ENCODE results near the gene COQ7.

The COQ7 gene

GRCh38 chr16:19092653-19093410, 25.4 kb downstream of the COQ7 start:
- no peaks in the 10 kb centered on the region for H3K36me3 ChIP-seq
- TF ChIP-seq, protein P1, sequence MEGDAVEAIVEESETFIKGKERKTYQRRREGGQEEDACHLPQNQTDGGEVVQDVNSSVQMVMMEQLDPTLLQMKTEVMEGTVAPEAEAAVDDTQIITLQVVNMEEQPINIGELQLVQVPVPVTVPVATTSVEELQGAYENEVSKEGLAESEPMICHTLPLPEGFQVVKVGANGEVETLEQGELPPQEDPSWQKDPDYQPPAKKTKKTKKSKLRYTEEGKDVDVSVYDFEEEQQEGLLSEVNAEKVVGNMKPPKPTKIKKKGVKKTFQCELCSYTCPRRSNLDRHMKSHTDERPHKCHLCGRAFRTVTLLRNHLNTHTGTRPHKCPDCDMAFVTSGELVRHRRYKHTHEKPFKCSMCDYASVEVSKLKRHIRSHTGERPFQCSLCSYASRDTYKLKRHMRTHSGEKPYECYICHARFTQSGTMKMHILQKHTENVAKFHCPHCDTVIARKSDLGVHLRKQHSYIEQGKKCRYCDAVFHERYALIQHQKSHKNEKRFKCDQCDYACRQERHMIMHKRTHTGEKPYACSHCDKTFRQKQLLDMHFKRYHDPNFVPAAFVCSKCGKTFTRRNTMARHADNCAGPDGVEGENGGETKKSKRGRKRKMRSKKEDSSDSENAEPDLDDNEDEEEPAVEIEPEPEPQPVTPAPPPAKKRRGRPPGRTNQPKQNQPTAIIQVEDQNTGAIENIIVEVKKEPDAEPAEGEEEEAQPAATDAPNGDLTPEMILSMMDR (IDR thresholded peaks at IDR 0.05): no peak
- no peaks in the 10 kb centered on the region for H3K4me1 ChIP-seq (ENCODE audit: control insufficient read depth in 1 of 2, insufficient read depth in 1 of 2, low read depth in 1 of 2, low read length in 1 of 2)
- H3K9me3 ChIP-seq: no peaks in the 10 kb centered on the region
- H3K27me3 ChIP-seq: no peaks in the 10 kb centered on the region
- H3K4me3 ChIP-seq (ENCODE audit: low read depth in 1 of 2, low read length in 1 of 2): no peak overlapping the region
- no peak overlapping the region for H3K27ac ChIP-seq

DNA sequence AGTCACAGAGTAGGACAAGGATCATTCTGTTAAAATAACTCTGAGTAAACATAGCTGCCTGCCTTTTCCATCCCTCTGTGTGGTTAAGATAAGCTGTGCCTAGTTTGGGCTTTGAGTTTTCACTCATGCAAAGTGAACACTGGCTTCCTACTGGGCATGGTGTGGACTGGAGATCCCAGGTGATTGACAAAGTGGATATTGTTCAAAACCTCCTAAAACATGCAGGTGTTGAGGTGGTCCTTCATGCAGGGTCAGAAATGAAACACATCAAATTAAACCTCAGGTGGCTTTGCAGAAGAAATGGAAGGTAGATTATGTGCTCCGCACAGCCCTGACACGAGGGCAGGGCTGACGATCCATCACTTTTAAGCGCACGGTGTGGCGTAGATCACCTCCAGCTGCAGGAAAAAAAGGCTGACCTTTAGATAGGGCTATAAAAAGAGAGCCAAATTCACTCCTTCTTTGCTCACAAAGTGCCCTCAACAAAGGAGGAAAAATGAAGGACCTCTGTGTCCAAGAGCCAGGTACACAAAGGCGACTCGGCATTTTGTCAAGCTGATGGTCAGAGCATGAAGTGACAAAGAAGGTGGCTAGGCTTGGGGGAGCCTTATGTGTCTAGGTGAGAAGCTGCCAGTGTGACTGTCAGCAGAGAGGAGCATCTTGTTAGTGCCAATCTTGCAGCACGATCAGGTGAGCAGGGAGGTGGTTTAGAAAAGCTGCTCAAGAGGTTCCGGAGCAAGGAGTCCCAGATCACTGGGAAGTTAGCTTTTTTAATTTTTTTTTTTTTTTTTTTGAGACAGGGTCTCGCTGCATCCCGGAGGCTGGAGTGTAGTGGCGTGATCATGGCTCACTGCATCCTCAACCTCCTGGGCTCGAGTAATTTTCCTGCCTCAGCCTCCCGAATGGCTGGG, 26.5 kb downstream of the COQ7 start:
- Histone ChIP-seq H3K27me3 (no peaks in the 10 kb centered on the region), H3K27ac (no peak overlapping the region), H3K4me3 (ENCODE audit: low read depth in 1 of 2, low read length in 1 of 2) (no peak overlapping the region), H3K9me3 (no peaks in the 10 kb centered on the region), H3K4me1 (ENCODE audit: control insufficient read depth in 1 of 2, insufficient read depth in 1 of 2, low read depth in 1 of 2, low read length in 1 of 2) (no peaks in the 10 kb centered on the region), H3K36me3 (no peaks in the 10 kb centered on the region)
- TF ChIP-seq, protein P1 (IDR thresholded peaks at IDR 0.05): no peak

DNA sequence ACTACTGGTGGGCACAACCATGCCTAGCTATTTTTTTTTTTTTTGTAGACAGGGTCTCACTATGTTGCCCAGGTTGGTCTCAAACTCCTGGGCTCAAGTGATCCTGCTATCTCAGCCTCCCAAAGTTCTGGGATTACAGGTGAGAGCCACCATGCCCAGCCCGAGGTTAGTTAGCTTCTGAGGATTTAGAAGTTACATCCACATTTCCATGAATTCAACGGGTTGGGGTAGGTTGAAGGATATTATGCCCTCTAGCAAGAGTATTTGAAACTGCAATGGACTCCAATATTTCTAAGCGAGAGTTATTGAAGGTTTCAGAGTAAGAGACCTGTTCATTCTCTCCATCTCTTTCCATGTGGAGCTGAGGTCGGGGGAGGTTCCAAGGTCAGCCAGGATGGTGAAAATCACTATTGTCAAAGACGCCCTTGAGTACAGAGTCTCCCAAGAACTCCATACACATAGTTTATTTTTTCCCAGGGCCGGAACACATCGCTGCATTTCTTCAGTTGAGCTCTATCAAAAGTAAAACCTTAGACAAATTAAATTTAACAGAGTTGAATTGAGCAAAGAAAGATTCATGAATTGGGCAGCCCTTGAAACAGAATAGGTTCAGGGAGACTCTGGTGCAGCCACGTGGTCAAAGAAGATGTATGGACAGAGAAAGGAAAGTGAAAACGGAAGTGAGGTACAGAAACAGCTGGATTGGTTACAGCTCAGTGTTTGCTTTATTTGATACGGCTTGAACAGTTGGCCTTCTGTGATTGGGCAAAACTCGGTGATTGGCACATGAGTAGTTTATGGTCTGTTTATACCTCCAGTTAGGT, 27.3 kb downstream of the COQ7 start:
- TF ChIP-seq, protein P1 (IDR thresholded peaks at IDR 0.05): no peak
- no peaks in the 10 kb centered on the region for H3K9me3 ChIP-seq
- no peaks in the 10 kb centered on the region for H3K4me1 ChIP-seq (ENCODE audit: control insufficient read depth in 1 of 2, insufficient read depth in 1 of 2, low read depth in 1 of 2, low read length in 1 of 2)
- no peaks in the 10 kb centered on the region for H3K36me3 ChIP-seq
- H3K27ac ChIP-seq: no peak overlapping the region
- no peaks in the 10 kb centered on the region for H3K27me3 ChIP-seq
- H3K4me3 ChIP-seq (ENCODE audit: low read depth in 1 of 2, low read length in 1 of 2): no peak overlapping the region

GRCh38 chr16:19095654-19096053, 28.2 kb downstream of the COQ7 start:
- H3K36me3 ChIP-seq: no peaks in the 10 kb centered on the region
- no peak overlapping the region for H3K27ac ChIP-seq
- H3K27me3 ChIP-seq: no peaks in the 10 kb centered on the region
- H3K9me3 ChIP-seq: no peaks in the 10 kb centered on the region
- H3K4me3 ChIP-seq (ENCODE audit: low read depth in 1 of 2, low read length in 1 of 2): no peak overlapping the region
- TF ChIP-seq, protein P1 (IDR thresholded peaks at IDR 0.05): no peak
- no peaks in the 10 kb centered on the region for H3K4me1 ChIP-seq (ENCODE audit: control insufficient read depth in 1 of 2, insufficient read depth in 1 of 2, low read depth in 1 of 2, low read length in 1 of 2)

DNA sequence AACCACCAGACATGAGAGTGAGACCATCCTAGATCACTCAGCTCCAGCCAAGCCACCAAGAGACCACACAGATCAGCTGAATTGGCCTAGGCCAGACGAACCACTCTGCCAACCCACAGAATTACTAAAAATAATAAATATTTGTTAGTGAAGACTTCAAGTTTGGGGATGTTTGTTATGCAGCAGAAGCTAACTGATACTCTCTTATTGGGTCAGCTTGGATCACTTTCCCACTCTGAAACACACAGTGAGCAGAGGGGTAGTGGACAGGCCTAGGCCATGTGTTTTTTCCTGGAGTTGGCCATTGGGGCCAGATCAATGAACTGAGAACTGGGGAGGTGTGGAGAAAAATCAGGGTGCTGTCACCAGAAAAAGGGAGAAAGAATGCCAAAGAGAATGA, 30.8 kb downstream of the COQ7 start:
- no peaks in the 10 kb centered on the region for H3K9me3 ChIP-seq
- H3K4me1 ChIP-seq (ENCODE audit: control insufficient read depth in 1 of 2, insufficient read depth in 1 of 2, low read depth in 1 of 2, low read length in 1 of 2): no peaks in the 10 kb centered on the region
- TF ChIP-seq, protein P1 (IDR thresholded peaks at IDR 0.05): no peak
- no peaks in the 10 kb centered on the region for H3K27me3 ChIP-seq
- no peak overlapping the region for H3K4me3 ChIP-seq (ENCODE audit: low read depth in 1 of 2, low read length in 1 of 2)
- H3K36me3 ChIP-seq: no peaks in the 10 kb centered on the region
- H3K27ac ChIP-seq: no peak overlapping the region
